K562 (cell line): ENCODE results near the gene BANK1. TPM values are rescaled to one million over a fixed set of nuclear protein-coding genes. Genes with fewer than 3 reads are reported as not detected.

Source experiments
- ATAC-seq: fragments of 200-7000 bp; cut with Tn5 transposase; 3 replicates; pipeline ENCODE4 v1.9.1; 2020; ENCODE audit warnings: moderate library complexity
- BruUV-seq: library from RNA; stranded (reverse); fragments of 400-500 nt; replicated peaks from 2 replicates; lab custom pipeline; 2021; lab: Mats Ljungman, UMichigan
- CTCF ChIA-PET: fragments of 300-600 bp; formaldehyde crosslinking; extraction: SDS; loops from one replicate; lab custom pipeline; 2021; ENCODE audit warnings: low intra/inter-chr PET ratio; lab: Yijun Ruan, JAX
- POLR2A ChIA-PET: fragments of 300-600, 350-650 bp; sonication (Branson Sonifier 250); formaldehyde crosslinking; extraction: SDS; loops from one replicate; lab custom pipeline; 2021; ENCODE audit warnings: antibody characterized with exemption, inconsistent platforms; lab: Yijun Ruan, JAX
- DNase-seq, 4 experiments: peaks; one replicate each; pipeline versions ENCODE4 v3.0.0 to v3.0.0-alpha.2; 2011 to 2018; ENCODE audit warnings: low spot score in 3 of 4, mixed read lengths in 3 of 4; ENCODE audit errors: extremely low read depth in 1 of 4
- FAIRE-seq: peaks from 2 replicates; lab custom pipeline; 2011; peaks lifted over from hg19 to GRCh38; lab: Jason Lieb, UNC
- H2AFZ ChIP-seq: 2 replicates; pipeline ENCODE4 v1.6.0; 2011; ENCODE audit warnings: low read depth, low read length, control low read depth, inconsistent platforms
- H3K27ac ChIP-seq: fragments of 200-600 bp; 3 replicates; pipeline ENCODE4 v1.8.0; 2011; ENCODE audit warnings: low read depth, mild to moderate bottlenecking, control low read depth, inconsistent platforms, low read length, moderate library complexity, mixed read lengths; ENCODE audit errors: extremely low read depth
- H3K27me3 ChIP-seq, 2 experiments: fragments of 300-600 bp in 1 of 2; 2 replicates in 1 of 2; 3 replicates in 1 of 2; pipeline versions ENCODE4 v1.6.0 to v1.8.0; 2011; ENCODE audit warnings: inconsistent platforms in 2 of 2, low read length in 2 of 2, mild to moderate bottlenecking in 1 of 2, mixed read lengths in 1 of 2, moderate library complexity in 1 of 2; ENCODE audit not compliant: control insufficient read depth in 2 of 2, insufficient read depth in 2 of 2
- H3K36me3 ChIP-seq: fragments of 300-600 bp; 3 replicates; pipeline ENCODE4 v1.8.0; 2011; ENCODE audit warnings: mild to moderate bottlenecking, low read length, inconsistent platforms; ENCODE audit not compliant: control insufficient read depth, insufficient read depth
- H3K4me1 ChIP-seq, 2 experiments: fragments of 200-600 bp in 1 of 2; replicated peaks in 1 of 2; 2 replicates in 1 of 2; 3 replicates in 1 of 2; pipeline versions ENCODE4 v1.5.1 to v1.8.0; 2011; ENCODE audit warnings: inconsistent platforms in 2 of 2, low read length in 2 of 2, mild to moderate bottlenecking in 1 of 2, mixed read lengths in 1 of 2, moderate library complexity in 1 of 2; ENCODE audit not compliant: control insufficient read depth in 2 of 2, insufficient read depth in 2 of 2
- H3K4me2 ChIP-seq: 2 replicates; pipeline ENCODE4 v1.6.1; 2011; ENCODE audit warnings: low read length, control low read depth, inconsistent platforms, mixed read lengths; ENCODE audit not compliant: insufficient read depth
- H3K4me3 ChIP-seq: fragments of 200-600 bp; sonication (generic), shearing (Covaris generic); 2 replicates; pipeline ENCODE4 v1.5.1; 2016; ENCODE audit warnings: control low read depth, inconsistent platforms
- H3K79me2 ChIP-seq: fragments of 200-600 bp; 3 replicates; pipeline ENCODE4 v1.8.0; 2011; ENCODE audit warnings: low read length, inconsistent platforms; ENCODE audit not compliant: control insufficient read depth, insufficient read depth
- H3K9ac ChIP-seq, 2 experiments: 2 replicates each; pipeline versions ENCODE4 v1.6.0 to v1.6.1; 2011; ENCODE audit warnings: low read depth in 2 of 2, low read length in 2 of 2, control low read depth in 1 of 2, inconsistent platforms in 1 of 2, mild to moderate bottlenecking in 1 of 2, mixed read lengths in 1 of 2; ENCODE audit not compliant: insufficient read depth in 1 of 2
- H3K9me1 ChIP-seq: one replicate; pipeline ENCODE4 v1.6.0; 2011; ENCODE audit warnings: inconsistent platforms, mild to moderate bottlenecking, low read length, moderate library complexity; ENCODE audit not compliant: control insufficient read depth, insufficient read depth
- H3K9me3 ChIP-seq: replicated peaks from 2 replicates; pipeline ENCODE4 v1.5.1; 2011; ENCODE audit warnings: low read depth, low read length, inconsistent platforms; ENCODE audit not compliant: control insufficient read depth, insufficient read depth
- H4K20me1 ChIP-seq: replicated peaks from 2 replicates; pipeline ENCODE4 v1.6.1; 2011; ENCODE audit warnings: low read length, inconsistent platforms, mixed read lengths; ENCODE audit not compliant: control insufficient read depth, insufficient read depth
- CSDE1 ChIP-seq, 2 experiments: fragments of 450-650 bp; IDR thresholded peaks; 2 replicates each; pipeline ENCODE4 v1.6.1; 2016; ENCODE audit warnings: mild to moderate bottlenecking in 1 of 2
- DACH1 ChIP-seq: fragments of 450-650 bp; IDR thresholded peaks from 2 replicates; pipeline ENCODE4 v1.6.1; 2018; ENCODE audit not compliant: partially characterized antibody
- FIP1L1 ChIP-seq: fragments of 200-400 bp; formaldehyde crosslinking; IDR thresholded peaks from 2 replicates; pipeline ENCODE4 v1.6.1; 2018; ENCODE audit warnings: mild to moderate bottlenecking, low read depth, low read length; ENCODE audit not compliant: poor library complexity, severe bottlenecking
- GABPA ChIP-seq: fragments of 200-800 bp; sonication (Bioruptor generic); conservative IDR thresholded peaks from 2 replicates; pipeline ENCODE4 v1.6.1; 2016; ENCODE audit warnings: low read depth, missing genetic modification characterization, missing compliant biosample characterization
- GATA2 ChIP-seq: sonication (generic); formaldehyde crosslinking; IDR thresholded peaks from 2 replicates; pipeline ENCODE4 v1.4.0; 2020; ENCODE audit warnings: mild to moderate bottlenecking, missing genetic modification reagents
- ILK ChIP-seq: fragments of 450-650 bp; IDR thresholded peaks from 2 replicates; pipeline ENCODE4 v1.6.1; 2016; ENCODE audit warnings: missing genetic modification characterization, low read depth, mild to moderate bottlenecking, missing compliant biosample characterization, moderate library complexity, borderline replicate concordance
- MAZ ChIP-seq, 2 experiments: fragments of 450-650 bp in 1 of 2; sonication (generic) in 1 of 2; formaldehyde crosslinking; IDR thresholded peaks in 1 of 2; conservative IDR thresholded peaks in 1 of 2; 2 replicates each; pipeline versions ENCODE4 v1.4.0 to v1.5.0; 2020; ENCODE audit warnings: mild to moderate bottlenecking in 1 of 2, missing genetic modification reagents in 1 of 2
- MTA1 ChIP-seq: fragments of 450-650 bp; IDR thresholded peaks from 2 replicates; pipeline ENCODE4 v1.6.1; 2017; ENCODE audit warnings: borderline replicate concordance
- MXD1 ChIP-seq: fragments of 250-450 bp; sonication (Bioruptor Pico); IDR thresholded peaks from 2 replicates; pipeline ENCODE4 v1.8.0; 2021; ENCODE audit warnings: borderline replicate concordance, mild to moderate bottlenecking, moderate library complexity; ENCODE audit not compliant: poor library complexity, severe bottlenecking
- NELFE ChIP-seq: IDR thresholded peaks from 2 replicates; pipeline ENCODE4 v1.6.1; 2011; ENCODE audit warnings: mild to moderate bottlenecking; ENCODE audit not compliant: insufficient read depth, insufficient read length
- NUFIP1 ChIP-seq: fragments of 450-650 bp; IDR thresholded peaks from 2 replicates; pipeline ENCODE4 v1.6.1; 2018; ENCODE audit not compliant: partially characterized antibody
- SIX5 ChIP-seq, 2 experiments: IDR thresholded peaks; 2 replicates each; pipeline ENCODE4 v1.6.1; 2011; ENCODE audit warnings: low read length in 2 of 2, borderline replicate concordance in 1 of 2, low read depth in 1 of 2, mild to moderate bottlenecking in 1 of 2, moderate library complexity in 1 of 2; ENCODE audit not compliant: insufficient read depth in 1 of 2
- TCF7 ChIP-seq: sonication (generic); IDR thresholded peaks from 2 replicates; pipeline ENCODE4 v1.6.1; 2016; ENCODE audit warnings: antibody characterized with exemption, borderline replicate concordance
- ZNF699 ChIP-seq: fragments of 250-450 bp; sonication (Bioruptor Pico); IDR thresholded peaks from 2 replicates; pipeline ENCODE4 v1.8.0; 2021; ENCODE audit warnings: mild to moderate bottlenecking, moderate library complexity; ENCODE audit not compliant: insufficient replicate concordance
- ZNF77 ChIP-seq: fragments of 250-450 bp; sonication (Bioruptor Pico); IDR thresholded peaks from 2 replicates; pipeline ENCODE4 v1.5.0; 2020
- WGBS: fragments of 100-300 bp; shearing (Covaris generic); methylation state at CpG from one replicate; pipeline ENCODE4 v1.1.6; 2016; ENCODE audit warnings: low coverage, mixed read lengths; ENCODE audit not compliant: insufficient coverage; ENCODE audit errors: missing lambda C conversion rate; 5-methylcytosine and 5-hydroxymethylcytosine counted together
- in situ Hi-C: fragments of 300-500 bp; cut with MboI; formaldehyde crosslinking; loops from 4 replicates; pipeline ENCODE4 v1.15.0; 2018; ENCODE audit warnings: inconsistent platforms, mixed read lengths
- intact Hi-C: fragments of 100-400 bp; cut with micrococcal nuclease; formaldehyde crosslinking; loops from 2 replicates; pipeline ENCODE4 v1.14.2; 2022
- polyA plus RNA-seq, 8 experiments: library from polyadenylated mRNA; depleted of rRNA in 4 of 8; stranded (reverse) in 5 of 8; unstranded in 3 of 8; fragments of >200 nt; fragmentation: Nextera tagmentation in 2 of 8; fragmentation: Illumina TruSeq in 1 of 8; extraction: Ambion mirVana in 2 of 8; extraction: Trizol in 1 of 8; gene quantifications; 2 replicates each; pipeline versions ENCODE4 v1.2.1 to v1.2.3, GENCODE V29; 2011 to 2014; ENCODE audit warnings: inconsistent platforms in 1 of 8, missing spikeins in 1 of 8
- total RNA-seq, 7 experiments: library from RNA; depleted of rRNA in 6 of 7; stranded (reverse); fragments of >200 nt in 6 of 7; fragmentation: Illumina TruSeq in 2 of 7; extraction: Trizol in 2 of 7; gene quantifications; 2 replicates each; pipeline versions ENCODE4 v1.2.1 to v1.2.3, GENCODE V29; 2011 to 2021; ENCODE audit warnings: low replicate concordance in 1 of 7

BANK1 gene
- total and polyA plus RNA-seq, 9 of the 15 experiments (the other 6 are each of a cell fraction or from before 2014, with no cell fraction given) = not detected

- TF ChIP-seq NELFE (no peak), GABPA (no peak), ZNF699 (CRISPR knock-in tag) (no peak), ZNF77 (no peak), ILK (tag) (no peak), CSDE1 (IDR thresholded peaks at IDR 0.05) (no peak), MTA1 (no peak), NUFIP1 (no peak), DACH1 (no peak), FIP1L1 (no peak)
Measured at GRCh38 chr4:101871962-101872676, 81.6 kb downstream of the BANK1 start (continued).

GRCh38 chr4:101885574-101885973, 95.0 kb downstream of the BANK1 start:
- Histone ChIP-seq H3K79me2 (no peaks in the 10 kb centered on the region), H2AFZ (no peak overlapping the region), H3K4me1 (no peaks in the 10 kb centered on the region), H3K27me3 (no peaks in the 10 kb centered on the region), H3K9ac (no peak overlapping the region), H3K27ac (no peak overlapping the region), H3K4me2 (no peak overlapping the region), H4K20me1 (no peaks in the 10 kb centered on the region), H3K9me3 (no peaks in the 10 kb centered on the region), H3K9me1 (no peaks in the 10 kb centered on the region), H3K36me3 (no peaks in the 10 kb centered on the region), H3K4me3 (no peak overlapping the region)
- ATAC-seq = no peak
- ChIA-PET POLR2A (no interaction called here), CTCF (no interaction called here)
- BruUV-seq = no TSS peak
- in situ Hi-C loops = no loop called here
- intact Hi-C loops = no loop called here
- no peak for FAIRE-seq
- no peak for TF ChIP-seq SIX5 (IDR thresholded peaks at IDR 0.05; ENCODE audit: borderline replicate concordance in 1 of 2, insufficient read depth in 1 of 2, low read depth in 1 of 2, low read length in 2 of 2)
- TF ChIP-seq GATA2 (CRISPR knock-in tag) = no peak
- no peak for TF ChIP-seq MAZ (CRISPR knock-in tag; conservative IDR thresholded peaks at IDR 0.05 in 1 of 2, IDR thresholded peaks at IDR 0.05 in 1 of 2)
- TF ChIP-seq TCF7 = no peak
- no peak for TF ChIP-seq CSDE1 (IDR thresholded peaks at IDR 0.05)
- no peak for TF ChIP-seq MXD1 (CRISPR knock-in tag)
- 0% methylated on average over 2 of the region's 2 CpGs for WGBS
- DNase-seq = no peak
